Heart left ventricle (tissue), 13 donors: ENCODE data around the gene ZNF488.

Experiments
- CTCF ChIP-seq, 12 donors: fragments of 200-600 bp; sonication (generic) in 4 of 12; IDR thresholded peaks; one replicate each; pipeline versions ENCODE4 v1.5.0 to v1.8.0; 2018 to 2022; ENCODE audit warnings: antibody characterized with exemption in 12 of 12, mild to moderate bottlenecking in 5 of 12
- POLR2A ChIP-seq, 2 donors: fragments of 450-650 bp; IDR thresholded peaks; one replicate each; pipeline ENCODE4 v1.6.1; 2017; ENCODE audit warnings: antibody characterized with exemption in 2 of 2, mild to moderate bottlenecking in 2 of 2, moderate library complexity in 2 of 2
- donor health status: ischemic (EF 13 %, LVEDD 7.1; RV severe dilation, severe dysfunction).
- donor health status: DM: no; HTN: yes; CAD: no.
- donor health status: DM: no; HTN: no; CAD: no.
- donor health status: ischemic (EF 25% LVEDD 6.9; RV normal size, moderate dysfunction).
- donor health status: ischemic (EF 25% LVEDD 5.7; RV mildly dilated, moderate dysfunction).
- donor health status: ischemic (EF 35%, LVEDD 5.7; RV mildly dilated, moderate dysfunction).
- donor health status: nonischemic (EF 11% LVEDD 7.7; RV severe dilation, severe dysfunction).
- donor health status: DM: yes; HTN: yes; CAD: no.
- donor health status: PGD.
- donor health status: ischemic (EF 29% LVEDD 5.4; RV normal size, mild dysfunction).
- donor health status: nonischemic (EF 23%, LVEDD 6.1; RV moderate dilation, normal function).

- TF ChIP-seq POLR2A (IDR thresholded peaks at IDR 0.05) (no peak), CTCF (IDR thresholded peaks at IDR 0.05) (no peak)
These were observed 13.9 kb downstream of the ZNF488 start for GRCh38 chr10:47370015-47370767.
